Measurements from ENCODE around the gene KRTAP5-7. TPM values are rescaled to one million over a fixed set of nuclear protein-coding genes. Genes with fewer than 3 reads are reported as not detected.

Gene KRTAP5-7
- total and polyA plus RNA-seq, 2 experiments from 2014 or later, result not detected

GRCh38 chr11:71486320-71486719, 40.7 kb upstream of the KRTAP5-7 start:
- Mint-ChIP-seq H3K9me3 (no peaks in the 10 kb centered on the region), H3K27me3 (ENCODE audit: insufficient read depth, low read depth, poor library complexity) (peaks cover 7% of the 10 kb centered on the region), H3K36me3 (ENCODE audit: low read depth) (peaks cover 51% of the 10 kb centered on the region), H3K4me1 (peaks cover 2% of the 10 kb centered on the region; the same call in 2 of the 3 replicates), H3K27ac (no peak overlapping the region), H3K4me3 (no peak overlapping the region; the same call in 2 of the 3 replicates)
- TF ChIP-seq, protein P1, sequence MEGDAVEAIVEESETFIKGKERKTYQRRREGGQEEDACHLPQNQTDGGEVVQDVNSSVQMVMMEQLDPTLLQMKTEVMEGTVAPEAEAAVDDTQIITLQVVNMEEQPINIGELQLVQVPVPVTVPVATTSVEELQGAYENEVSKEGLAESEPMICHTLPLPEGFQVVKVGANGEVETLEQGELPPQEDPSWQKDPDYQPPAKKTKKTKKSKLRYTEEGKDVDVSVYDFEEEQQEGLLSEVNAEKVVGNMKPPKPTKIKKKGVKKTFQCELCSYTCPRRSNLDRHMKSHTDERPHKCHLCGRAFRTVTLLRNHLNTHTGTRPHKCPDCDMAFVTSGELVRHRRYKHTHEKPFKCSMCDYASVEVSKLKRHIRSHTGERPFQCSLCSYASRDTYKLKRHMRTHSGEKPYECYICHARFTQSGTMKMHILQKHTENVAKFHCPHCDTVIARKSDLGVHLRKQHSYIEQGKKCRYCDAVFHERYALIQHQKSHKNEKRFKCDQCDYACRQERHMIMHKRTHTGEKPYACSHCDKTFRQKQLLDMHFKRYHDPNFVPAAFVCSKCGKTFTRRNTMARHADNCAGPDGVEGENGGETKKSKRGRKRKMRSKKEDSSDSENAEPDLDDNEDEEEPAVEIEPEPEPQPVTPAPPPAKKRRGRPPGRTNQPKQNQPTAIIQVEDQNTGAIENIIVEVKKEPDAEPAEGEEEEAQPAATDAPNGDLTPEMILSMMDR (conservative IDR thresholded peaks at IDR 0.05; ENCODE audit: low read depth in 2 of 2), result no peak
- no peak for TF ChIP-seq CREB1 (CRISPR knock-in tag; IDR thresholded peaks at IDR 0.05; ENCODE audit: low read depth)
- no peak for TF ChIP-seq ZNF114 (CRISPR knock-in tag; IDR thresholded peaks at IDR 0.05)
- TF ChIP-seq ZNF462 (CRISPR knock-in tag; IDR thresholded peaks at IDR 0.05), result no peak
- TF ChIP-seq JUNB (IDR thresholded peaks at IDR 0.05; ENCODE audit: unreplicated experiment), result no peak
- no peak for TF ChIP-seq ZNF331 (CRISPR knock-in tag; IDR thresholded peaks at IDR 0.05; ENCODE audit: low read depth)
- no peak for TF ChIP-seq NANOG (IDR thresholded peaks at IDR 0.05; ENCODE audit: borderline replicate concordance)
- no peak for TF ChIP-seq POLR2AphosphoS5 (IDR thresholded peaks at IDR 0.05; ENCODE audit: low read depth)
- no peak for TF ChIP-seq EZH2 (IDR thresholded peaks at IDR 0.05; ENCODE audit: low read depth, unreplicated experiment)
- TF ChIP-seq EZH2phosphoT487 (IDR thresholded peaks at IDR 0.05; ENCODE audit: unreplicated experiment), result no peak
- no peak for TF ChIP-seq ETS1 (IDR thresholded peaks at IDR 0.05)
- TF ChIP-seq STAT1 (IDR thresholded peaks at IDR 0.05; ENCODE audit: unreplicated experiment), result no peak
- DNase-seq (ENCODE audit: low spot score) (no peak), ATAC-seq (no peak)
- no peaks in the 10 kb centered on the region for H3K79me2 ChIP-seq (replicated peaks; ENCODE audit: insufficient read depth)
- no peaks in the 10 kb centered on the region for H4K20me1 ChIP-seq (replicated peaks; ENCODE audit: insufficient read depth)
- peaks cover 10% of the 10 kb centered on the region for H3K36me3 ChIP-seq (ENCODE audit: insufficient read depth)
- no peaks in the 10 kb centered on the region for H3K27me3 ChIP-seq (ENCODE audit: insufficient read depth)
- H3F3A ChIP-seq (replicated peaks; ENCODE audit: low read depth), result no peaks in the 10 kb centered on the region
- no peak overlapping the region for H3K4me2 ChIP-seq
- H2AFZ ChIP-seq, result no peak overlapping the region
- H3K27ac ChIP-seq (ENCODE audit: low read depth), result no peak overlapping the region
- H3K9me2 ChIP-seq (ENCODE audit: insufficient read depth), result no peaks in the 10 kb centered on the region
- no peaks in the 10 kb centered on the region for H3K4me1 ChIP-seq (ENCODE audit: insufficient read depth)
- no peak overlapping the region for H3K4me3 ChIP-seq
